PC-3 (cell line): ENCODE measurements around the gene BCAS1. TPM values are rescaled to one million over a fixed set of nuclear protein-coding genes. Genes with fewer than 3 reads are reported as not detected.

Source experiments
- ATAC-seq: fragments of 200-7000 bp; cut with Tn5 transposase; 2 replicates; pipeline ENCODE4 v1.9.1; 2020; ENCODE audit warnings: mild to moderate bottlenecking, moderate library complexity
- BruUV-seq: library from RNA; stranded (reverse); fragments of 400-500 nt; replicated peaks from 2 replicates; lab custom pipeline; 2021; lab: Mats Ljungman, UMichigan
- CTCF ChIA-PET: fragments of 300-600 bp; sonication (Branson Sonifier 250); formaldehyde crosslinking; loops from one replicate; lab custom pipeline; 2022; ENCODE audit warnings: antibody characterized with exemption; lab: Charles Lee
- POLR2A ChIA-PET: fragments of 300-600 bp; sonication (Branson Sonifier 250); formaldehyde crosslinking; loops from one replicate; lab custom pipeline; 2022; ENCODE audit warnings: antibody characterized with exemption; ENCODE audit not compliant: unreplicated experiment; lab: Charles Lee
- DNase-seq: peaks from one replicate; pipeline ENCODE4 v3.0.0-alpha.2; 2015
- H2AFZ ChIP-seq: fragments of 300-600 bp; sonication (generic); 2 replicates; pipeline ENCODE4 v1.6.0; 2016; ENCODE audit warnings: antibody characterized with exemption, low read length
- H3F3A ChIP-seq: fragments of 300-600 bp; sonication (generic); one replicate; pipeline ENCODE4 v1.6.0; 2017; ENCODE audit warnings: antibody characterized with exemption, low read length, control low read depth, mild to moderate bottlenecking; ENCODE audit not compliant: unreplicated experiment
- H3K27ac ChIP-seq: fragments of 300-600 bp; sonication (generic); 2 replicates; pipeline ENCODE4 v1.5.1; 2016; ENCODE audit warnings: mild to moderate bottlenecking, low read length
- H3K27me3 ChIP-seq: fragments of 300-600 bp; sonication (generic); 2 replicates; pipeline ENCODE4 v1.6.1; 2016; ENCODE audit warnings: low read length, mixed read lengths
- H3K36me3 ChIP-seq: fragments of 300-600 bp; sonication (generic); 2 replicates; pipeline ENCODE4 v1.6.1; 2016; ENCODE audit warnings: low read depth, mixed run types, low read length, mixed read lengths
- H3K4me1 ChIP-seq: fragments of 300-600 bp; sonication (generic); 2 replicates; pipeline ENCODE4 v1.5.1; 2016; ENCODE audit warnings: low read length; ENCODE audit not compliant: insufficient read depth
- H3K4me2 ChIP-seq: fragments of 300-600 bp; sonication (generic); 2 replicates; pipeline ENCODE4 v1.6.0; 2016; ENCODE audit warnings: low read length
- H3K4me3 ChIP-seq: fragments of 300-600 bp; sonication (generic); 2 replicates; pipeline ENCODE4 v1.5.1; 2016; ENCODE audit warnings: mild to moderate bottlenecking, low read length, mixed read lengths
- H3K79me2 ChIP-seq: fragments of 300-600 bp; sonication (generic); 2 replicates; pipeline ENCODE4 v1.6.1; 2017; ENCODE audit warnings: low read length, mixed read lengths
- H3K9ac ChIP-seq: fragments of 300-600 bp; sonication (generic); 2 replicates; pipeline ENCODE4 v1.6.0; 2016; ENCODE audit warnings: mild to moderate bottlenecking, low read length
- H3K9me2 ChIP-seq: fragments of 300-600 bp; sonication (generic); replicated peaks from 2 replicates; pipeline ENCODE4 v1.6.1; 2016; ENCODE audit warnings: mixed run types, low read length, mixed read lengths
- H3K9me3 ChIP-seq: fragments of 300-600 bp; sonication (generic); 2 replicates; pipeline ENCODE4 v1.6.1; 2016; ENCODE audit warnings: low read length, mixed read lengths
- H4K20me1 ChIP-seq: fragments of 300-600 bp; sonication (generic); 2 replicates; pipeline ENCODE4 v1.6.1; 2016; ENCODE audit warnings: low read length, mixed read lengths
- EZH2 ChIP-seq: fragments of 300-600 bp; sonication (generic); IDR thresholded peaks from one replicate; pipeline ENCODE4 v1.6.1; 2017; ENCODE audit warnings: antibody characterized with exemption, mild to moderate bottlenecking, low read length; ENCODE audit not compliant: unreplicated experiment
- EZH2phosphoT487 ChIP-seq: fragments of 300-600 bp; sonication (generic); IDR thresholded peaks from 2 replicates; pipeline ENCODE4 v1.6.1; 2018; ENCODE audit warnings: mild to moderate bottlenecking, antibody characterized with exemption, low read length, borderline replicate concordance
- intact Hi-C: fragments of 100-400 bp; cut with micrococcal nuclease; formaldehyde crosslinking; loops from 2 replicates; pipeline ENCODE4 v1.9.0; 2023
- total RNA-seq: library from RNA; depleted of rRNA; stranded (reverse); fragments of >200 nt; gene quantifications from 2 replicates; pipeline ENCODE4 v1.2.3, GENCODE V29; 2014
- TF ChIP-seq, protein P1 (sequence below): fragments of 300-600 bp; sonication (generic); conservative IDR thresholded peaks from 2 replicates; pipeline ENCODE4 v1.5.1; 2017; ENCODE audit warnings: antibody characterized with exemption, low read depth, mild to moderate bottlenecking, low read length

Gene BCAS1
- total RNA-seq, 1 experiment from 2014 or later: 0.18 TPM

DNA sequence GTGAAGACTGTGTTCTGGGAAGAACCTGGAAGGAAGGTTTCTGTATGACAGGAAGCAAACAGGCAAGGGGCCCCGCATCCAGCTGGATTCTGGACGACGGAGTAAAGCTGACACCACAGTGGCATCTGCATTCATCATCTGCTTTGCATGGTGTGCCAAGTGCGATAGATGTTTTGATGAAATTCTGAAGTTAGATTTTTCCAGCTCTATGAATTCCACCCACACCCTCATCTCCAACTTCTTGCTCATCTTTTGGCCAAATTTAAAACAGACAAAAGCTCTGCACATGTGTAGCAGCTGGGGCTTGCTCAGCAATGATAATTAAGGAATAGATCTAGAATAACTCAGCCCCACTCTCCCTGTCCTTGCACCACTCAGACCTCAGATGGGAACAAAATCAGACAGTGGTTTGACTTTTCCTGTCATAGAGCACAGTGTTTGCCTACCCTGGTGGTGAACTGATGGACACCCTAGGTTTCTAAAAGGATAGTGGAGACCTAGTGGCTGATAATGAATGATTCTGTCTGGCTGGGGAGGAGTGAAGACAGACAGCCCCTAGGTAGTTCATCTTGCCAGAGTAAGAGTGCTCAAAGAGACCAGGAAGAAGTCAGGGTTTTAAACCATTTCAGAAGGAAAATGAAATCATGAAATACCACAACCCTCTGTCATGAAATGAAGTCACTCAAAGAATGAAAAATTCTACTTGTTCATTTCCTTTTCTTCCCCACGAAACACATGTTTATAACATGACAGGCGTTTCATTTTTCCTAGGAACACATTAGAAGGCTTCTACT is 85.8 kb downstream of the BCAS1 start:
- Histone ChIP-seq H4K20me1 (no peaks in the 10 kb centered on the region), H3K79me2 (no peaks in the 10 kb centered on the region), H3K4me2 (no peak overlapping the region), H3K27me3 (peaks cover 94% of the 10 kb centered on the region), H3K27ac (no peak overlapping the region), H2AFZ (no peak overlapping the region), H3K4me3 (no peak overlapping the region), H3K9me3 (no peaks in the 10 kb centered on the region), H3K9ac (no peak overlapping the region), H3K4me1 (no peaks in the 10 kb centered on the region), H3K36me3 (no peaks in the 10 kb centered on the region), H3F3A (no peaks in the 10 kb centered on the region), H3K9me2 (no peaks in the 10 kb centered on the region)
- DNase-seq (no peak), ATAC-seq (no peak)
- CTCF ChIA-PET: no interaction called here
- BruUV-seq: no TSS peak
- POLR2A ChIA-PET: no interaction called here
- TF ChIP-seq, protein P1, sequence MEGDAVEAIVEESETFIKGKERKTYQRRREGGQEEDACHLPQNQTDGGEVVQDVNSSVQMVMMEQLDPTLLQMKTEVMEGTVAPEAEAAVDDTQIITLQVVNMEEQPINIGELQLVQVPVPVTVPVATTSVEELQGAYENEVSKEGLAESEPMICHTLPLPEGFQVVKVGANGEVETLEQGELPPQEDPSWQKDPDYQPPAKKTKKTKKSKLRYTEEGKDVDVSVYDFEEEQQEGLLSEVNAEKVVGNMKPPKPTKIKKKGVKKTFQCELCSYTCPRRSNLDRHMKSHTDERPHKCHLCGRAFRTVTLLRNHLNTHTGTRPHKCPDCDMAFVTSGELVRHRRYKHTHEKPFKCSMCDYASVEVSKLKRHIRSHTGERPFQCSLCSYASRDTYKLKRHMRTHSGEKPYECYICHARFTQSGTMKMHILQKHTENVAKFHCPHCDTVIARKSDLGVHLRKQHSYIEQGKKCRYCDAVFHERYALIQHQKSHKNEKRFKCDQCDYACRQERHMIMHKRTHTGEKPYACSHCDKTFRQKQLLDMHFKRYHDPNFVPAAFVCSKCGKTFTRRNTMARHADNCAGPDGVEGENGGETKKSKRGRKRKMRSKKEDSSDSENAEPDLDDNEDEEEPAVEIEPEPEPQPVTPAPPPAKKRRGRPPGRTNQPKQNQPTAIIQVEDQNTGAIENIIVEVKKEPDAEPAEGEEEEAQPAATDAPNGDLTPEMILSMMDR: no peak
- no peak for TF ChIP-seq EZH2
- TF ChIP-seq EZH2phosphoT487: no peak
- intact Hi-C loops: no loop called here

DNA sequence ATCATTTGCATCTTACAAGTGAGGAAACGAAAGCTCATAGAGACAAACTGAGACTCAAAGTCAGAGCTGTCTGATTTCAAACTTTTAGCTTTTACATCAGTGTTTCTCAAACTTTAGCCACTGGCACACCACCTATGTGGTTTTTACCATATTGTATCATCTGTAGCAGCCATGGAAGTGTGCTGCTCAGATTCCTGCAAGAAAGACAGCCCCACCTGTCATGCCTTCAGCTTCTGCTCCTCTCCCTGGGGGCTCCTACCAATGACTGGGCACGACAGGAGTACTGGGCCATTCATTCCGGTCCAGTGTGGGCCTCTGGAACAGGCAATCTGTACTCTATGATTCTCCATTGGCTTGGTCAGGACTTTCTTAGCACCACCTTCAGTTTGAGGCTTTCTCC is 87.0 kb downstream of the BCAS1 start:
- Histone ChIP-seq H3K36me3 (no peaks in the 10 kb centered on the region), H3K4me1 (no peaks in the 10 kb centered on the region), H3K27ac (no peak overlapping the region), H3K9me2 (no peaks in the 10 kb centered on the region), H3K4me2 (no peak overlapping the region), H3K9ac (no peak overlapping the region), H3F3A (no peaks in the 10 kb centered on the region), H2AFZ (no peak overlapping the region), H4K20me1 (no peaks in the 10 kb centered on the region), H3K4me3 (no peak overlapping the region), H3K9me3 (no peaks in the 10 kb centered on the region), H3K79me2 (no peaks in the 10 kb centered on the region), H3K27me3 (peaks cover 89% of the 10 kb centered on the region)
- ATAC-seq (no peak), DNase-seq (no peak)
- intact Hi-C loops: no loop called here
- TF ChIP-seq, protein P1: no peak
- no peak for TF ChIP-seq EZH2
- ChIA-PET POLR2A (no interaction called here), CTCF (no interaction called here)
- BruUV-seq: no TSS peak

DNA sequence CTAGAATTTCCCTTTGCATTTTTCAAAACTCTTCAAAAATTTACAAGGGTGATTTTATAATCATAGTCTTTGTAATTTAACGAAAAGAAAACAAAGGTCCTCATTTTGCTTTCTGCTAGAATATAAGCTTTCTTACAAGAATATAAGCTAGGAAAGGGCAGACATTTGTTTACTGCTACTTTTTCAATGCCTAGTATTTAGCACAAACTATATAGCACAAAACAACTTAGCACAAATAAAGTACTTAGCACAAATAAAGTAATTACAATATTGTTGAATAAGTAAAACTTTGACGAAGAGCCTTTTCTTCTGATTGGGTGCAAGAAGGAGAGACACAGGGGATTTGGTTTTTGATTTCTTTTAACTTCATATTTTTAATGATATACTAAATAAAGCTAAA is 87.8 kb downstream of the BCAS1 start:
- H3K9me3 ChIP-seq: no peaks in the 10 kb centered on the region
- POLR2A ChIA-PET: no interaction called here
- TF ChIP-seq, protein P1: no peak
- TF ChIP-seq EZH2 (no peak), EZH2phosphoT487 (no peak)
- no peak overlapping the region for H3K4me3 ChIP-seq
- no peaks in the 10 kb centered on the region for H4K20me1 ChIP-seq
- no peak overlapping the region for H3K9ac ChIP-seq
- no peaks in the 10 kb centered on the region for H3K36me3 ChIP-seq
- H3K79me2 ChIP-seq: no peaks in the 10 kb centered on the region
- peaks cover 81% of the 10 kb centered on the region for H3K27me3 ChIP-seq
- no peak overlapping the region for H2AFZ ChIP-seq
- DNase-seq (no peak), ATAC-seq (no peak)
- H3F3A ChIP-seq: no peaks in the 10 kb centered on the region
- no peaks in the 10 kb centered on the region for H3K4me1 ChIP-seq
- BruUV-seq: no TSS peak
- intact Hi-C loops: no loop called here
- no peak overlapping the region for H3K4me2 ChIP-seq
- CTCF ChIA-PET: no interaction called here
- H3K27ac ChIP-seq: no peak overlapping the region
- H3K9me2 ChIP-seq: no peaks in the 10 kb centered on the region
